ENCODE measurements around the gene CNBP. TPM values are rescaled to one million over a fixed set of nuclear protein-coding genes. Genes with fewer than 3 reads are reported as not detected.

Gene CNBP
- total RNA-seq, 4 donors from 2014 or later, result 191 to 261 (median 231) TPM

DNA sequence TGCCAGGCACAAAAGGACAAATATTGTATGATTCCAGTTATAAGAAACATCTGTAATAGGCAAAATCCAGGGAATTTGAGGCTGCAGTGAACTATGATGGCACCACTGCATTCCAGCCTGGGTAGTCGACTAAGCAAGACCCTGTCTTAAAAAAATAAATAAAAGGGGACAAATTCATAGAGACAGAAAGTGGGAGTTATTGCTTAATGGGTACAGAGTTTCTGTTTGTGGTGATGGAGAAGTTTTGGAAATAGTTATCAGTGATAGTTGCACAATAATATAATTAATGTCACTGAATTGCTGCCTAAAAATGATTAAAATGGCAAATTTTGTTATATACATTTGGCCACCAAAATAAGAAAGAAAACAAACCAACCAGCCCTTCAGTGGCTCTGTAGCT, 27.6 kb upstream of the CNBP start:
- Histone ChIP-seq H3K4me1 (peaks cover 0 to 11% (median 0%) of the 10 kb centered on the region in 4 donors), H3K9me3 (no peaks in the 10 kb centered on the region), H3K27ac (peak overlapping the region in 2 of 4 donors; percentile 73 to 79), H3K36me3 (no peaks in the 10 kb centered on the region), H3K4me3 (no peak overlapping the region), H3K27me3 (no peaks in the 10 kb centered on the region)
- no peak for DNase-seq
- TF ChIP-seq CTCF (IDR thresholded peaks at IDR 0.05) (no peak), POLR2A (IDR thresholded peaks at IDR 0.05) (no peak)

DNA sequence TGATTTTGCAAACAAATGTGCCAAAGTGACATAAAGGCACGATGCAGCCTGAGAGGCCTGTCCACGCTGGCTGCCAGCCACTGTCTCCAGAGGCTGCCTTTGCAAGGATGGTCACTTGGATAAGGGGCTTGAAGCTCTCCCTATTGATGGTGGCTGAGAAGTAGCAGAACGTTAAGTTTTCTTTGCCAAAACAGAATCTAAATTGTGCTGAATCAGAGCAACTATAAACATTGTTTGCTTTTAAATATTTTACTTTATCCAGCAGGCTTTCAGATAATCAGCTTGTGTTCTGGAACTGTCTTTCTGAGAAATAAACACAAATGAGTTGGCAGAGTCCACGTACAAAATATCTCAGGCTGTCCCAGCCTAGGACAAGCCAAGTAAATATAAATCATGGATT, 23.8 kb upstream of the CNBP start:
- H3K27ac ChIP-seq, result no peak overlapping the region
- H3K27me3 ChIP-seq, result no peaks in the 10 kb centered on the region

DNA sequence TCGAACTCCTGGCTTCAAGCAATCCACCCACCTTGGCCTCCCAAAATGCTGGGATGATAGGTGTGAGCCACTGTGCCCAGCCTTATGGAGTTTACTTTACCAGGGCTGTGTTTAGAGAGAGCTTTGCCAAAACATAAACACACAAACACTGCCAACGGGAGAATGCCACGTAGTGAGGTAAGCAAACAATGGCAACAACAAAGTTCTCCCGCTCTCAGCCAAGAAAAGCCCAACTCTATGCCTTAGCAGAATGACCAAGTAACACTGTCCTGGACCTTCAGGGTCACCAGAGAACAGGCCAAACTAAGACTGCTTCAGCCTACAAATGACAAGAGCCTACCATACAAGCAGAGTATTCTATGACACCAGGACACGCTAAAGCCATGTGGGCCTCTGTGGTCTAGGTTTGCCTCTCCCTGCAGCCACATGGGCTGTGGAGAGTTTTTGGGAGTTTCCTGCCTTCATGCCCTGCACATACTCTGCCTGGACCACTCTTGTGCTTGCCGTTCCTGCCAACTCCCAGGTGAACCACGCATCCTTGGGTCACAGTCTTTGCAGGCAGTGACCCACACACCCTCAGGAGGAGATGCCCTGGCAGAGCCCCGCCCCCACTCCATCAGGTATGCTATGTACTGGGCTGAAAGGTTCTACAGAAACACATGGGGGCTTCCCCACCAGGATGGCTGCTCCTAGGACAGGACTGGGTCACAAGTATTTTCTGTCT, 21.6 kb upstream of the CNBP start:
- Histone ChIP-seq H3K4me3 (no peak overlapping the region), H3K9me3 (no peaks in the 10 kb centered on the region), H3K27ac (no peak overlapping the region), H3K4me1 (no peaks in the 10 kb centered on the region), H3K36me3 (no peaks in the 10 kb centered on the region), H3K27me3 (no peaks in the 10 kb centered on the region)
- TF ChIP-seq POLR2A (IDR thresholded peaks at IDR 0.05), result no peak
- TF ChIP-seq CTCF (IDR thresholded peaks at IDR 0.05), result no peak
- DNase-seq, result peak in 1 of 3 donors; percentile 45

More for the DNA sequence above, 23.8 kb upstream of the CNBP start:
- TF ChIP-seq CTCF (IDR thresholded peaks at IDR 0.05) (no peak), POLR2A (IDR thresholded peaks at IDR 0.05) (no peak)
- H3K9me3 ChIP-seq, result no peaks in the 10 kb centered on the region
- H3K4me3 ChIP-seq, result no peak overlapping the region
- H3K4me1 ChIP-seq, result peaks cover 0 to 11% (median 0%) of the 10 kb centered on the region in 4 donors
- H3K36me3 ChIP-seq, result no peaks in the 10 kb centered on the region
- DNase-seq, result no peak

- DNase-seq, result no peak
- H3K27me3 ChIP-seq, result no peaks in the 10 kb centered on the region
- no peaks in the 10 kb centered on the region for H3K4me1 ChIP-seq
- TF ChIP-seq CTCF (IDR thresholded peaks at IDR 0.05), result no peak
- no peak overlapping the region for H3K27ac ChIP-seq
- no peaks in the 10 kb centered on the region for H3K9me3 ChIP-seq
- H3K36me3 ChIP-seq, result no peaks in the 10 kb centered on the region
- H3K4me3 ChIP-seq, result no peak overlapping the region
Observed at GRCh38 chr3:129204473-129204872, 20.8 kb upstream of the CNBP start.

GRCh38 chr3:129199366-129199765, 15.7 kb upstream of the CNBP start:
- Histone ChIP-seq H3K4me1 (peaks cover 0 to 9% (median 0%) of the 10 kb centered on the region in 4 donors), H3K27me3 (no peaks in the 10 kb centered on the region), H3K27ac (no peak overlapping the region), H3K9me3 (no peaks in the 10 kb centered on the region), H3K4me3 (no peak overlapping the region), H3K36me3 (no peaks in the 10 kb centered on the region)
- DNase-seq, result no peak
- no peak for TF ChIP-seq POLR2A (IDR thresholded peaks at IDR 0.05)
- TF ChIP-seq CTCF (IDR thresholded peaks at IDR 0.05), result no peak

Data from Peyer's patch (tissue), 4 donors.